ENCODE data around the gene AFF2. TPM values are rescaled to one million over a fixed set of nuclear protein-coding genes. Genes with fewer than 3 reads are reported as not detected.

AFF2 gene
- total RNA-seq, 1 experiment from 2014 or later: 0.19 TPM

GRCh38 chrX:148592595-148592994 is 92.2 kb downstream of the AFF2 start:
- TF ChIP-seq CTCF (IDR thresholded peaks at IDR 0.05; ENCODE audit: unreplicated experiment): no peak
- intact Hi-C loops (cut with micrococcal nuclease): no loop called here
- CTCF ChIA-PET: interaction anchor here (0.6 kb wide), 2 partner anchors 12 to 261 kb away, joined by 3 read pairs; no protein-coding TSS in a partner anchor
- H3K4me3 Mint-ChIP-seq (ENCODE audit: unreplicated experiment): no peak overlapping the region
- DNase-seq (ENCODE audit: unreplicated experiment): no peak
- H3K27ac Mint-ChIP-seq (ENCODE audit: low read depth, unreplicated experiment): no peak overlapping the region
- peaks cover 9% of the 10 kb centered on the region for H3K9me3 Mint-ChIP-seq (ENCODE audit: unreplicated experiment)
- BruUV-seq (replicated peaks): no TSS peak
- peaks cover 4% of the 10 kb centered on the region for H3K4me1 Mint-ChIP-seq (ENCODE audit: insufficient read depth, unreplicated experiment)
- H3K27me3 Mint-ChIP-seq (ENCODE audit: insufficient read depth, unreplicated experiment): no peaks in the 10 kb centered on the region
- no peaks in the 10 kb centered on the region for H3K36me3 Mint-ChIP-seq (ENCODE audit: insufficient read depth, unreplicated experiment)
- POLR2A ChIA-PET: no interaction called here

DNA sequence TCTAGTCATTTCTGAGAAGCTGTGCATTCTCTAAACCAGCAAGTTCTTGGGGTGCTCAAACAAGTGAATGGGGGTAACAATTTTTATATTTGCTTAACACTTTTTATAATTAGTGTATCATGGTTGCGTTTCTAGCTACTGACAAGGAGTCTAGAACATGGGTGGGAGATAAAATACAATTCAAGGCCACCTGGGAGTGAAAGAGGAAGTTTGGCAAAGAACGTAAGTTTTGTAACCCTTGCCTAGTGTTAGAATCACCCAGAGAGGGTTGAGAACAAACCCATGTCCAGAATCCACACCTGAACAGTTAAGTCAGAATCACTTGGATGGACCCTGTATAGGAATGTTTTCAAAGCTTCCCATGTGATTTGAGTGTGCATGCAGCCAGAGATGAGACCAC is 92.7 kb downstream of the AFF2 start:
- Mint-ChIP-seq H3K36me3 (ENCODE audit: insufficient read depth, unreplicated experiment) (no peaks in the 10 kb centered on the region), H3K4me3 (ENCODE audit: unreplicated experiment) (no peak overlapping the region), H3K27ac (ENCODE audit: low read depth, unreplicated experiment) (no peak overlapping the region), H3K4me1 (ENCODE audit: insufficient read depth, unreplicated experiment) (peaks cover 4% of the 10 kb centered on the region), H3K27me3 (ENCODE audit: insufficient read depth, unreplicated experiment) (no peaks in the 10 kb centered on the region), H3K9me3 (ENCODE audit: unreplicated experiment) (peaks cover 9% of the 10 kb centered on the region)
- no peak for TF ChIP-seq CTCF (IDR thresholded peaks at IDR 0.05; ENCODE audit: unreplicated experiment)
- DNase-seq (ENCODE audit: unreplicated experiment): no peak
- ChIA-PET CTCF (interaction anchor here (0.6 to 1.3 kb wide), 3 partner anchors 12 to 878 kb away, joined by 3 read pairs; no protein-coding TSS in a partner anchor), POLR2A (no interaction called here)
- no TSS peak for BruUV-seq (replicated peaks)
- intact Hi-C loops (cut with micrococcal nuclease): no loop called here

DNA sequence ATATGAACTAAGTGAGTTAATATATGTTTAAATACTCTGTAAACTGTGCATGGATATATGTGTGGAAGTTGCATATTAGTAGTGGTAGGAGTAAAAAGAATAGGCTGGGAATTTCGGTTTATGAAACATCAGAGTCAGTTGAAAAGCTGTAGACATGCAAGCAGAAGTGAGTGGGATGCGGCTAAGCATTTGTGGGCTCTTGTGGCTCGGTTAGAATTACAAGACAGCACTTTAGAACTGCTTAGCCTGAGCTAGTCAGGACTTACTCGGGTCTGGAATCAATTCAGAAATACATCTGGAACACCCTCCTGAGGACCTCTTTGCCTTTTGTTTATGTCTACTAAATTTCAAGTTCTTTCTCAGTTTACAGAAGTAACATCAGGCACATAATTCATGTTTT is 93.6 kb downstream of the AFF2 start:
- no peak overlapping the region for H3K4me3 Mint-ChIP-seq (ENCODE audit: unreplicated experiment)
- no peak overlapping the region for H3K27ac Mint-ChIP-seq (ENCODE audit: low read depth, unreplicated experiment)
- H3K9me3 Mint-ChIP-seq (ENCODE audit: unreplicated experiment): peaks cover 9% of the 10 kb centered on the region
- BruUV-seq (replicated peaks): no TSS peak
- POLR2A ChIA-PET: interaction anchor here (0.7 kb wide), 1 partner anchor 227 kb away, joined by 3 read pairs; no protein-coding TSS in a partner anchor
- no peak for TF ChIP-seq CTCF (IDR thresholded peaks at IDR 0.05; ENCODE audit: unreplicated experiment)
- CTCF ChIA-PET: interaction anchor here (1.3 kb wide), 1 partner anchor 877 kb away, joined by 3 read pairs; no protein-coding TSS in a partner anchor
- no peak for DNase-seq (ENCODE audit: unreplicated experiment)
- intact Hi-C loops (cut with micrococcal nuclease): no loop called here
- no peaks in the 10 kb centered on the region for H3K27me3 Mint-ChIP-seq (ENCODE audit: insufficient read depth, unreplicated experiment)
- no peaks in the 10 kb centered on the region for H3K4me1 Mint-ChIP-seq (ENCODE audit: insufficient read depth, unreplicated experiment)
- no peaks in the 10 kb centered on the region for H3K36me3 Mint-ChIP-seq (ENCODE audit: insufficient read depth, unreplicated experiment)

- no peak for TF ChIP-seq CTCF (IDR thresholded peaks at IDR 0.05; ENCODE audit: unreplicated experiment)
- peaks cover 6% of the 10 kb centered on the region for H3K4me1 Mint-ChIP-seq (ENCODE audit: insufficient read depth, unreplicated experiment)
- POLR2A ChIA-PET: no interaction called here
Observed at GRCh38 chrX:148599404-148599803, 99.0 kb downstream of the AFF2 start.

More at GRCh38 chrX:148599404-148599803, 99.0 kb downstream of the AFF2 start:
- DNase-seq (ENCODE audit: unreplicated experiment): no peak
- intact Hi-C loops (cut with micrococcal nuclease): no loop called here
- CTCF ChIA-PET: interaction anchor here (1.1 kb wide), 1 partner anchor 69 kb away, joined by 4 read pairs; no protein-coding TSS in a partner anchor
- no peaks in the 10 kb centered on the region for H3K36me3 Mint-ChIP-seq (ENCODE audit: insufficient read depth, unreplicated experiment)
- H3K27ac Mint-ChIP-seq (ENCODE audit: low read depth, unreplicated experiment): no peak overlapping the region
- H3K9me3 Mint-ChIP-seq (ENCODE audit: unreplicated experiment): peaks cover 16% of the 10 kb centered on the region
- BruUV-seq (replicated peaks): no TSS peak
- no peaks in the 10 kb centered on the region for H3K27me3 Mint-ChIP-seq (ENCODE audit: insufficient read depth, unreplicated experiment)
- H3K4me3 Mint-ChIP-seq (ENCODE audit: unreplicated experiment): no peak overlapping the region
